Measurements from ENCODE around the gene YTHDF1. TPM values are rescaled to one million over a fixed set of nuclear protein-coding genes. Genes with fewer than 3 reads are reported as not detected.

Gene YTHDF1
- total and polyA plus RNA-seq, 2 of the 8 experiments (the other 6 are each of a cell fraction or from before 2014, with no cell fraction given) = 32.8 to 66.0 TPM

DNA sequence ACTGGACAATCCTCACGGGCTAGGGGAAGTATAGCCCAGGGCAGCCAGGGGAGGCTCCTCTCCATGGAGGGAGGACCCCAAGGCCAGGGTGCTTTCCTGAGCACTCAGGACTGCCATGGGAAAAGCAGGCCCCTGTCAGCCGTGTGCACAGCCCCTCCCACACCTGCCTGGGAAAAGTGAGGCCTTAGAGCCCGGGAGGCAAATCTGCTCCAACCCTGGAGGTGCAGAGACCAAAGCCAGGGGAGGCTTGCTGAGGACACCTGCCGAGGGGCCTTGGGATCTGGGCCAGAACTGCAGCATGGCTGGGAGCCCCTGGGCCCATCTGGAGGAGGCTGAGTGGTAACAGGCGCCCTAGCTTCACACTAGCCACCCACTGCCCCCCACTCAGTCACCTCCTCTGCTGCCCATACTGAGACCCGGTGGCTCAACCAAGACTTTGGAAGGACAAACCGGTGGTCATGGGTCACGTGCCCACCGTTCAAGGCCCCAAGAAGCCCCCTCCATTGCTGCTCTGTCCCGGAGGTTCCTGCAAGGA, 55.2 kb downstream of the YTHDF1 start (continued):
- no peak for TF ChIP-seq NRF1 (IDR thresholded peaks at IDR 0.05; ENCODE audit: low read depth, low read length)
- TF ChIP-seq, protein P1, sequence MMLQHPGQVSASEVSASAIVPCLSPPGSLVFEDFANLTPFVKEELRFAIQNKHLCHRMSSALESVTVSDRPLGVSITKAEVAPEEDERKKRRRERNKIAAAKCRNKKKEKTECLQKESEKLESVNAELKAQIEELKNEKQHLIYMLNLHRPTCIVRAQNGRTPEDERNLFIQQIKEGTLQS (IDR thresholded peaks at IDR 0.05; ENCODE audit: insufficient read depth, low read depth, low read length) = no peak

Measured in H1 (cell line).